Kidney capillary endothelial cell (primary cell): ENCODE measurements around the gene TFF2.
A peak's percentile ranks its signal among the peaks of the same experiment; 100 is the strongest.

Experiments used
- DNase-seq: peaks from one replicate; pipeline ENCODE4 v3.0.0-alpha.2; 2018; ENCODE audit warnings: low spot score

The TFF2 gene

GRCh38 chr21:42346866-42347600 lies 3.8 kb downstream of the TFF2 start:
- no peak for DNase-seq

GRCh38 chr21:42346441-42346840 lies 4.4 kb downstream of the TFF2 start:
- DNase-seq, result no peak

GRCh38 chr21:42344631-42345030 lies 6.2 kb downstream of the TFF2 start:
- DNase-seq, result no peak

- DNase-seq, result no peak
Measured at GRCh38 chr21:42343963-42344510, 6.8 kb downstream of the TFF2 start.

GRCh38 chr21:42343556-42343955 lies 7.2 kb downstream of the TFF2 start:
- DNase-seq, result no peak

GRCh38 chr21:42343101-42343500 lies 7.7 kb downstream of the TFF2 start:
- no peak for DNase-seq

- DNase-seq, result no peak
Measured at GRCh38 chr21:42341776-42342542, 8.8 kb downstream of the TFF2 start.

GRCh38 chr21:42340187-42341050 lies 10.4 kb downstream of the TFF2 start:
- DNase-seq, result no peak

- no peak for DNase-seq
Measured at GRCh38 chr21:42338729-42339715, 11.8 kb downstream of the TFF2 start.

GRCh38 chr21:42337830-42338728 lies 12.7 kb downstream of the TFF2 start:
- peak; percentile 36 for DNase-seq

- DNase-seq, result no peak
Measured at GRCh38 chr21:42337276-42337675, 13.5 kb downstream of the TFF2 start.

GRCh38 chr21:42336054-42336453 lies 14.7 kb downstream of the TFF2 start:
- DNase-seq, result no peak

GRCh38 chr21:42332557-42333317 lies 18.1 kb downstream of the TFF2 start:
- DNase-seq, result no peak

- no peak for DNase-seq
Measured at GRCh38 chr21:42331660-42332059, 19.1 kb downstream of the TFF2 start.

- DNase-seq, result no peak
Measured at GRCh38 chr21:42330380-42331371, 20.1 kb downstream of the TFF2 start.

GRCh38 chr21:42324896-42325295 lies 25.9 kb downstream of the TFF2 start:
- no peak for DNase-seq

GRCh38 chr21:42321845-42322244 lies 28.9 kb downstream of the TFF2 start:
- no peak for DNase-seq

GRCh38 chr21:42321231-42321630 lies 29.6 kb downstream of the TFF2 start:
- DNase-seq, result no peak
